Measurements from ENCODE around the gene LARGE1.

The LARGE1 gene

GRCh38 chr22:33337524-33337923, 582.8 kb downstream of the LARGE1 start:
- H3K4me3 ChIP-seq (ENCODE audit: low read length) = no peak overlapping the region
- TF ChIP-seq CTCF (conservative IDR thresholded peaks at IDR 0.05; ENCODE audit: low read length) = no peak
- no peak for DNase-seq (ENCODE audit: low read depth)

- TF ChIP-seq CTCF (conservative IDR thresholded peaks at IDR 0.05; ENCODE audit: low read length) = no peak
These were observed 584.5 kb downstream of the LARGE1 start for GRCh38 chr22:33335611-33336279.

GRCh38 chr22:33332538-33332937, 587.7 kb downstream of the LARGE1 start:
- DNase-seq (ENCODE audit: low read depth) = no peak
- no peak overlapping the region for H3K4me3 ChIP-seq (ENCODE audit: low read length)
- no peak for TF ChIP-seq CTCF (conservative IDR thresholded peaks at IDR 0.05; ENCODE audit: low read length)

More at GRCh38 chr22:33335611-33336279, 584.5 kb downstream of the LARGE1 start:
- DNase-seq (ENCODE audit: low read depth) = no peak
- no peak overlapping the region for H3K4me3 ChIP-seq (ENCODE audit: low read length)

GRCh38 chr22:33331017-33331416, 589.3 kb downstream of the LARGE1 start:
- DNase-seq (ENCODE audit: low read depth) = no peak
- H3K4me3 ChIP-seq (ENCODE audit: low read length) = no peak overlapping the region
- TF ChIP-seq CTCF (conservative IDR thresholded peaks at IDR 0.05; ENCODE audit: low read length) = no peak

- DNase-seq (ENCODE audit: low read depth) = no peak
- no peak for TF ChIP-seq CTCF (conservative IDR thresholded peaks at IDR 0.05; ENCODE audit: low read length)
These were observed 589.7 kb downstream of the LARGE1 start for GRCh38 chr22:33330534-33330933.

GRCh38 chr22:33329398-33329797, 590.9 kb downstream of the LARGE1 start:
- no peak overlapping the region for H3K4me3 ChIP-seq (ENCODE audit: low read length)
- no peak for TF ChIP-seq CTCF (conservative IDR thresholded peaks at IDR 0.05; ENCODE audit: low read length)
- DNase-seq (ENCODE audit: low read depth) = no peak

More at GRCh38 chr22:33330534-33330933, 589.7 kb downstream of the LARGE1 start:
- H3K4me3 ChIP-seq (ENCODE audit: low read length) = no peak overlapping the region

GRCh38 chr22:33328789-33329296, 591.4 kb downstream of the LARGE1 start:
- TF ChIP-seq CTCF (conservative IDR thresholded peaks at IDR 0.05; ENCODE audit: low read length) = no peak
- DNase-seq (ENCODE audit: low read depth) = peak; percentile 24
- H3K4me3 ChIP-seq (ENCODE audit: low read length) = no peak overlapping the region
